HG02840 (cell line): Measurements from ENCODE around the gene RO60.
A peak's percentile ranks its signal among the peaks of the same experiment; 100 is the strongest.

Experiments used
- ATAC-seq: cut with Tn5 transposase; IDR thresholded peaks from one replicate; pipeline ENCODE4 v1.9.1; 2021; ENCODE audit warnings: mild to moderate bottlenecking, moderate library complexity, moderate number of reproducible peaks; ENCODE audit not compliant: unreplicated experiment, low FRiP score

The RO60 gene

DNA sequence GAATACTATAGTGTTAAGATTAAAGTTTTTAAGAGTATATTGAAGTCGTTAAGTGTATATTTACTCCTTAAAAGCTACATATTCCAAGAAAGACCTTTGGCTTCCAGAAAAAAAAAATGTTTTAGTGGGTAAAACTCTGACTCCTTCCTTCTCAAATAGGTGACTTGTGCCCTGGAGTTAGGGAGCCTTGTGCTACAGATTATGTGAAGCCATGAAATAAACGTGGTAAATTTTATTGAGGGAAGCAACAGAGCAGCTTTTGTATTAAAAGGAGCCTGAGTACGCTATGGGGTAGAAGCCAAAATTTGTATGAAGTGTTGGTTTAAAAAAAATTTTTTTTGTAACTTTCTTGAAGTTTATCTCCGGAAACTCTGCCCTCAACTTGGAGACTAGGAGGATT lies 994 bp downstream of the RO60 start:
- ATAC-seq: no peak

GRCh38 chr1:193060938-193061337 lies 1.5 kb downstream of the RO60 start:
- no peak for ATAC-seq

DNA sequence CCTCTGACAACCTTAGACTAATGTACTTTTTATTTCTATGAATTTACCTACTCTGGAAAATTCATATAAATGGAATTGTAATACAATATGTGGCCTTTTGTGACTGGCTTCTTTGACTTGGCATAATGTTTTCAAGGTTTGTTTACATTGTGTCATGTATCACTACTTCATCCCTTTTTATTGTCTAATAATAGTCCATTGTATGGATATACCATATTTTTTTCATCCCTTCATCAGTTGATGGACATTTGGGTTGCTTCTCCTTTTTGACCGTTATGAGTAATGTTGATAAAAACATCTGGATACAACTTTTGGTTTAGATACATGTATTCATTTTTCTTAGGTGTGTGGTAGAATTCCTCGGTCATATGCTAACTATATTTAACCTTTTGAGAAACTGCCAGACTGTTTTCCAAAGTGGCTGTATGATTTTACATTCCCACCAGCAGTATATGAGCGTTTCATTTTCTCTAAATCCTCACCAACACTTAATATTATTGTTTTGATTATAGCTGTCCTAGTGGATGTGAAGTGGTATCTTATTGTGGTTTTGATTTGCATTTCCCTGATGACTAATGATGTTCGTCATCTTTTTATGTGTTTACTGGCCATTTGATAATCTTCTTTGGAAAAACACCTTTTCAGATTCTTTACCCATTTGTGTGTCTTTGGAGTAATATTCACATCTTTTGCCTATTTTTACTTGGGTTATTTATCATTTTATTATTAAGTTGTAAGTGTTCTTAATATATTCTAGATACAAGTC lies 3.5 kb downstream of the RO60 start:
- no peak for ATAC-seq

GRCh38 chr1:193065954-193066353 lies 6.5 kb downstream of the RO60 start:
- no peak for ATAC-seq

DNA sequence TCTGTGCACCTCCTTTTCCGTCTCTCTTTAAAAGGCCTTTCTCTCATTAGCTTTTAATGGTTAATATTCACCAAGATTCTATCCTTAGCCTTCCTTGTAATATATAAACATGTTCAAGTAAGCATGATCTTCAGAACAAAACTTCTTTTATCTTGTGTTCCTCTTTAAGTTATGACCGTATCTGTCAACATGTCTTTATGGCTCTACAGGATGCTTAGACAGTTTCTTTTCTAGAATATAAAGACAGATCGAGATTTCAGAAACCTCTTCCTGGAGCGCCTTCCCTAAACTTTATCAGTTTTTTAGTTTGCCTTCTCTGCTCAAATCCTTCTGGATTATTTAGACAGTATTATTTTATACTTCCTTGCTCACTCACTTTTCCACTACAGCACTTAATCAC lies 7.2 kb downstream of the RO60 start:
- ATAC-seq: no peak

DNA sequence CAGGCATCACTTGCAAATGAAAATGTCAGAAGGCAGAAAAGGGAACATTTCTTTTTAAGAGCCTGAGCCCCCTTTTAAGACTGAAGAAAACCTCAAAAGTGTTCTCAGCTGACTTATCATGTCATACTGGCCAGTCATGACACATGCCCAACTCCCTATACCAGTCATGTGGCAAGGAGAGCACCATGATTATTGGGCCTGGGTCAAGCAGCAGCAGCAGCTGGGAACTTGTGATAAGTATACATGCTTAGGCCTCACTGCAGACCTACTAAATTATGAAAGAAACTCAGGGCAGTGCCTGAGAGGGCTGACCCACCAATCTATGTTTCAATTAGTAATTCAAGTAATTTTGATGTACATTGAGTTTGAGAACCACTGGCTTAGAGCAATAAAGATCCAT lies 8.6 kb downstream of the RO60 start:
- no peak for ATAC-seq

GRCh38 chr1:193069748-193070385 lies 10.5 kb downstream of the RO60 start:
- ATAC-seq: no peak

DNA sequence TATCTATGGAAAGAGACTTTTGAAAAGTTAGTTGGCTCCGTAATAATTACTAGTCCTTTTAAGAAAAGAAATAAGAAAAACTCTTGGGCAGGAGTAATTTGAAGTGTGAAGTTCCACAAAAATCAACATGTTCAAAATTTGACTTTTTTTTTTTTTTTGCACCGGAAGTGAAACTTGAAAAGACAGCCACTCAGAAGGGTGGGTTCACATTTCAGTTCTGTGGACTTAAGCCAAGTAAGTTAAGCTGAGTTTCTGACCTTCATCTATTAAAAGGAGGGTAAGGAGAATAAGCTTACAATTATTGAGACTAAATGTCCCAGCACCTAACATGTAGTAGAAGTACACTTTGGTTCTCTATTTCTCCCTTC lies 11.0 kb downstream of the RO60 start:
- ATAC-seq: no peak

- ATAC-seq: no peak
Measured at GRCh38 chr1:193070942-193071341, 11.5 kb downstream of the RO60 start.

DNA sequence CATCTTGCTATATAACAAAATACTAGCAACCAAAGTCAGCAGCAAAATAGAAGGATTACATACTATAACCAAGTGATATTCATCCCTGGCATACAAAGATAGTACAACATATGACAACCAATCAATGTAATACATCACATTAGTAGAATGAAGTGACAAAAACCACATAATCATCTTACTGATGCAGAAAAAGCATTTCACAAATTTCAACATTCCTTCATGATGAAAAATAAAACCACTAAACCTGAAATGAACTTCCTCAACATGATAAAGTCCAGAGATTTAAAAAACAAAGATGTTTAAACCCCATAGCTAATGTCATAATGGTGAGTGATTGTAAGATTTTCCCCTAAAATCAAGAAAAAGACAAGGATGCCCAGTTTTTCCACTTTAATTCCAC lies 18.6 kb downstream of the RO60 start:
- ATAC-seq: no peak

DNA sequence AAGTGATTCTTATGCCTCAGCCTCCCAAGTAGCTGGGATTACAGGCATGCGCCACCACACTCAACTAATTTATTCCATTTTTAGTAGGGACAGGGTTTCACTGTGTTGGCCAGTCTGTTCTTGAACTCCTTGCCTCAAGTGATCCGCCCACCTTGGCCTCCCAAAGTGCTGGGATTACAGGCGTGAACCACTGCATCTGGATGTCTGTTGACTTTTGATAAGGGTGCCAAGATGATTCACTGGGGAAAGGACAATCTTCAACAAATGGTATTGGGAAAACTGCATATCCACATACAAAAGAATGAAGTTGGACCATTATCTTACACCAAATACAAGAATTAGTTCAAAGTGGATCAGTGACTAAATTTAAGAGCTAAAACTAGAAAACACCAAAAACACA lies 19.8 kb downstream of the RO60 start:
- no peak for ATAC-seq

DNA sequence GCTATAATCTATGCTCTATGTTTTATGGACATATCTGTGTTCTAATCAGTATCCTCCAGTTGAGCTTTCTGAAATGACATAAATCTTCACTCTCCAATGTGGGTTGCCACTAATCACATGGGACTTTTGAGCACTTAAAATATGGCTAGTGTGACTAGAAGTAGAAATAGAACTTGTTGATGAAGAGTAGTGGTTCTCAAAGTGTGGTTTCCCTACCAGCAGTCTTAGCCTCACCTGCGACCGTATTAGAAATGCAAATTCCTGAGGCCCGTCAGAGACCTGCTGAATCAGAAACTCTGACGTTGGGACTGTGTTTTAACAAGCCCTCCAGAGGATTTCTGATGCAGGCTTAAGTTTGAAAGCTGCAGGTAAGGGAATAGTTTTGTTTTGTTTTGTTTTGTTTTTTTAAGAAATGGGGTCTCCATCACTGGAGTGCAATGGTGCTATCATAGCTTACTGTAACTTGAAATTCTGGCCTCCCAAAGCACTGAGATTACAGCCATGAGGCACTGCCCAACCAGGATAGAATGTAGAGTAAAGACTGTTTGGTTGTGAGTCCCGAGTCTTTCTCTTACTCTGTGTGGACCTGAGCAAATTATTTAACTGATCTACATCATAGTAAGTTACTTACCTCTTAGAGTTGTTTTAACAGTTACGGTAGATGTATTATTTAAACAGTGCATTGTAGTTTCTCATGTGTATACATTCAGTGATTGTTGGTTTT lies 24.1 kb downstream of the RO60 start:
- ATAC-seq: peak; percentile 91

- no peak for ATAC-seq
Measured at GRCh38 chr1:193085263-193085662, 25.9 kb downstream of the RO60 start.

- ATAC-seq: no peak
Measured at GRCh38 chr1:193086342-193086741, 26.9 kb downstream of the RO60 start.

DNA sequence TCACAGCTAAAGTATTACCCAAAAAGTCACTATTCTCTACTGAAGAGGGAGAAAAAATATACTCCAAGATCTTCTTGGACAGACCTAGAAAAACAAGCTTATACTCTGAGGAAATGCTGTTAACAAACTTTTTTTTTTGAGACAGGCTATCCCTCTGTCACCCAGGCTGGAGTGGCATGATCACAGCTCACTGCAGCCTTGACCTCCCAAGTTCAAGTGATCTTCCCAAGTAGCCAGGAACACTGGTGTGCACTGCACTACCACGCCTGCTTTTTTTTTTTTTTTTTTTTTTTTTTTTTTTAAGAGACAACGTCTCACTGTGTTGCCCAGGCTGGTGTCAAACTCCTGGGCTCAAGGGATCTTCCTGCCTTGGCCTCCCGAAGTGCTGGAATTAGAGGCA lies 28.5 kb downstream of the RO60 start:
- no peak for ATAC-seq

GRCh38 chr1:193090865-193091264 lies 31.5 kb downstream of the RO60 start:
- no peak for ATAC-seq

GRCh38 chr1:193094112-193094511 lies 34.7 kb downstream of the RO60 start:
- no peak for ATAC-seq

DNA sequence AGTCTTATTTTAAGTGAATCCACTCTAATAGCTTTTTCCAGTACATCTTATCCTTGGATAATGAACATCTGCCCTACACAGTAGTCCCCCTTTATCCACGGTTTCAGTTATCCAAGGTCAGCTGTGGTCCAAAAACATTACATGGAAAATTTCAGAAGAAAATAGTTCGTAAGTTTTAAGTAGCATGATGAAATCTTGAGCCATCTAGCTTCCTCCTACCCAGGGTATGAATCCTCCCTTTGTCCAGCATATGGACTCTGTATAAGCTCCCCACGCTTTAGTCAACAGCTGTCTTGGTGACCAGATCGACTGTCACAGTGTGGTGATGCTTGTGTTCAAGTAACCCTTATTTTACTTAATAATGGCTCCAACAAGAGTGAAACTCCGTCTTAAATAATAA lies 43.2 kb downstream of the RO60 start:
- ATAC-seq: no peak

DNA sequence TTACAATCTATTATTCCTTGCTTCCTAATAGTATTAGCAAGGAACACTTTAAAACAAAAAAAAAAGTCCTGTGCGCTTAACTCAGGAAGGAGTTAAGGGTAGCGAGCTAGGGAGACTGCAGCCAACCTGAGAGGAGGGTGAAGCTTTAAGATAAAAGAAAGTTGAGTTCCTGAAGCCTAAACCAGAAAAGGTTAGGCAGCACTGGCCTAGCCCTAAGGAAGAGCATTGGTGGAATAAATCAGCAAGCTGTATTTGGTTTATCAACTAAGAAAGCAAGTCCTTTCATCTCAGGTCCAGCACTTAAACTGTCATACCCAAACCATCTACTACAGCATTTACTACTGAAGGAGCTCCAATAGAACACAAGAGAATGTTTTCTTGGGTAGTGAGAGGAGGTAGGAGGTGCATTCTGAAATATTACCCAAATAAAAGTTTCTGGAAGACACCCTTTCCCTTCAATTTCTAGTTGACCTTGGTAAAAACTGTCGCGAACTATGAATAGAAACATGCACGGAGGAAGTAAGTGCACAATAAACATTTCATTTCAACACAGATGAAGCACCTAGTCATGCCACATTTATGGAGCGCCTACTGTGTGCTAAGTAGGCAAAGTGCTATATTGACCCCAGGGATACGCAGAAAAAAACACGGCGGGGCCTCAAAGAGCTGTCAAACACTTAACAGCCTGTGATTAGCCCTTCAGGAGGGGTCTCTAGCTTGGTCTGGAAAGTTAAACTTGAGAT lies 44.5 kb downstream of the RO60 start:
- no peak for ATAC-seq

GRCh38 chr1:193104502-193104906 lies 45.1 kb downstream of the RO60 start:
- ATAC-seq: peak; percentile 28
